OCI-LY7 (cell line): ENCODE measurements around the gene AARS1. TPM values are rescaled to one million over a fixed set of nuclear protein-coding genes. Genes with fewer than 3 reads are reported as not detected.
"Not testable (repeated sequence)": the region's sequence is repeated elsewhere in the genome, so short reads cannot be mapped to it uniquely, and the experiment has no call there.

Experiments used
- BruUV-seq: library from RNA; stranded (reverse); fragments of 400-500 nt; replicated peaks from 2 replicates; lab custom pipeline; 2021; lab: Mats Ljungman, UMichigan
- CTCF ChIA-PET: fragments of 300-600 bp; sonication (Branson Sonifier 250); formaldehyde crosslinking; loops from one replicate; lab custom pipeline; 2022; ENCODE audit warnings: antibody characterized with exemption; ENCODE audit not compliant: unreplicated experiment; lab: Charles Lee
- POLR2A ChIA-PET: fragments of 300-600 bp; sonication (Branson Sonifier 250); formaldehyde crosslinking; loops from one replicate; lab custom pipeline; 2022; ENCODE audit warnings: antibody characterized with exemption; lab: Charles Lee
- DNase-seq: peaks from one replicate; pipeline ENCODE4 v3.0.0-alpha.2; 2015; ENCODE audit warnings: low spot score
- H2AFZ ChIP-seq: fragments of 200-600 bp; sonication (generic), shearing (Covaris generic); 2 replicates; pipeline ENCODE4 v1.6.1; 2014; ENCODE audit warnings: mild to moderate bottlenecking, antibody characterized with exemption, low read length, moderate library complexity
- H3K27ac ChIP-seq: fragments of 200-600 bp; sonication (generic); 2 replicates; pipeline ENCODE4 v1.5.1; 2014; ENCODE audit warnings: mixed run types, low read depth, mild to moderate bottlenecking, moderate library complexity, low read length, inconsistent platforms; ENCODE audit not compliant: poor library complexity, severe bottlenecking
- H3K36me3 ChIP-seq: fragments of 200-600 bp; sonication (generic); 2 replicates; pipeline ENCODE4 v1.6.1; 2014; ENCODE audit warnings: mild to moderate bottlenecking, antibody characterized with exemption, low read length, moderate library complexity, mixed read lengths; ENCODE audit not compliant: insufficient read depth
- H3K4me1 ChIP-seq: fragments of 200-600 bp; sonication (generic); 2 replicates; pipeline ENCODE4 v1.5.1; 2014; ENCODE audit warnings: mild to moderate bottlenecking, low read length; ENCODE audit not compliant: insufficient read depth, poor library complexity, severe bottlenecking
- H3K4me2 ChIP-seq: fragments of 200-600 bp; sonication (generic); 2 replicates; pipeline ENCODE4 v1.6.1; 2014; ENCODE audit warnings: mild to moderate bottlenecking, low read length
- H3K4me3 ChIP-seq: fragments of 200-600 bp; sonication (generic); 2 replicates; pipeline ENCODE4 v1.5.1; 2014; ENCODE audit warnings: mild to moderate bottlenecking, low read depth, low read length; ENCODE audit not compliant: poor library complexity, severe bottlenecking
- H3K79me2 ChIP-seq: fragments of 200-600 bp; sonication (generic); 2 replicates; pipeline ENCODE4 v1.6.1; 2016; ENCODE audit warnings: low read depth, mild to moderate bottlenecking, low read length, moderate library complexity, mixed read lengths; ENCODE audit not compliant: insufficient read depth
- H3K9me2 ChIP-seq: fragments of 200-600 bp; sonication (generic); 2 replicates; pipeline ENCODE4 v1.6.1; 2016; ENCODE audit warnings: mild to moderate bottlenecking, low read length, mixed read lengths; ENCODE audit not compliant: insufficient read depth
- H3K9me3 ChIP-seq: fragments of 200-600 bp; sonication (generic); 2 replicates; pipeline ENCODE4 v1.6.1; 2014; ENCODE audit warnings: mild to moderate bottlenecking, mixed run types, low read length, mixed read lengths
- H4K20me1 ChIP-seq: fragments of 200-600 bp; sonication (generic); 2 replicates; pipeline ENCODE4 v1.6.1; 2014; ENCODE audit warnings: mild to moderate bottlenecking, antibody characterized with exemption, low read length, moderate library complexity, mixed read lengths; ENCODE audit not compliant: insufficient read depth
- intact Hi-C: fragments of 100-400 bp; cut with micrococcal nuclease; formaldehyde crosslinking; loops from one replicate; pipeline ENCODE4 v1.10.0; 2022; ENCODE audit not compliant: unreplicated experiment
- total RNA-seq, 2 experiments: library from RNA; depleted of rRNA in 1 of 2; stranded (reverse); fragments of >200 nt in 1 of 2; shearing (Covaris generic) in 1 of 2; gene quantifications; 2 replicates each; pipeline ENCODE4 v1.2.3, GENCODE V29; 2014 to 2022

AARS1 gene
- total RNA-seq, 2 experiments from 2014 or later, result 182 to 259 TPM

DNA sequence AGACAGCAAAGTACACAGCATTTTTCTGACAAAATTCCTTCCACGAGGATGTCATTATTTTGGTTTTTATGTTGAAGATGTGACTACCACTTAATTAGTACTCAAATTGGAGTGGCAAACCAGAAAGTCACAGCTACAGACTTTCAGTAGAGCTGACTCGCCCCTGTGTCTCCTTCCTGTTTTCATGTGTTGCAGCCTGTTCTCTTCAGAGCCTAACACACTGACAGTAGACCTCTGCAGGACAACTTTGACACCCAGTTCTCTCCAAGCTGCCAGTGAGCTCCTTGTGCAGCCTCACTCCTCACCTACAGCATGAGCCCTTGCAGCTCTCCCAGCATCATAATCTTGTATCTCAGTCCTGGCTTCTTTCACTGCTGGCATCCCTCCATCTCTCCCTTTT is 66.7 kb downstream of the AARS1 start:
- POLR2A ChIA-PET, BruUV-seq, CTCF ChIA-PET, H3K4me2 ChIP-seq, H3K27ac ChIP-seq, H2AFZ ChIP-seq, H3K4me3 ChIP-seq, H3K9me3 ChIP-seq, H4K20me1 ChIP-seq, H3K4me1 ChIP-seq, intact Hi-C loops, H3K79me2 ChIP-seq, DNase-seq, H3K9me2 ChIP-seq: not testable (repeated sequence)
- peaks cover 38% of the 10 kb centered on the region for H3K36me3 ChIP-seq

DNA sequence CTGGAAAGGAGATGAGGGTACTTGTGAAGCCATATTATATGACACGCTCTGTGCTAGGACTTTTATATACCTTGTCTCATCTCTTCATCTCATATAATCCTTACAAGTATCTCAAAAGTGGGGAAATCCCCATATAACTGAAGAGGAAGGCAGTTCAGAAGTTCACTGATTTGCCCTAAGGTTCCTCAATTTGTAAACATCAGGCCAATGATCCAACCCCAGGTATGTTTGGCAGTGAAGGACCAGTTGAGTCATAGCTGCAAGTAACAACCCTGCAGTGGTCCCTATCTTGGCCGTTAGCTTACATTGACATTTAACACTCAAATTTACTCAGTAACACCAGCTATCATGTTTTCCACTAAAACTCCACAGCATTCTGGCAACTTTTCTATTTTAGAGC is 70.7 kb downstream of the AARS1 start:
- intact Hi-C loops, BruUV-seq: not testable (repeated sequence)
- POLR2A ChIA-PET, result interaction anchor here (0.7 kb wide), 1 partner anchor 62 kb away, joined by 5 read pairs; no protein-coding TSS in a partner anchor

DNA sequence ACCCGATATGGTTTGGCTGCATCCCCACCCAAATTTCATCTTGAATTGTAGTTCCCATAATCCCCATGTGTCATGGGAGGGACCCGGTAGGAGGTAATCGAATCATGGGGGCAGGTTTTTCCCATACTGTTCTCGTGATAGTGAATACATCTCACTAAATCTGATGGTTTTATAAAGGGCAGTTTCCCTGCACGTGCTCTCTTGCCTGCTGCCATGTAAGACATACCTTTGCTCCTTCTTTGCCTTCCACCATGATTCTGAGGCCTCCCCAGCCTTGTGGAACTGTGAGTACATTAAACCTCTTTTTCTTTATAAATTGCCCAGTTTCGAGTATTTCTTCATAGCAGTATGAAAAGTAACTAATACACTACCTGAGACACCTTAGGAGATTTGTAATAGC is 82.9 kb downstream of the AARS1 start:
- BruUV-seq, H3K9me2 ChIP-seq, H2AFZ ChIP-seq, H3K9me3 ChIP-seq, H3K27ac ChIP-seq, H3K4me2 ChIP-seq, H4K20me1 ChIP-seq, CTCF ChIA-PET, H3K79me2 ChIP-seq, DNase-seq, H3K4me1 ChIP-seq, intact Hi-C loops, POLR2A ChIA-PET, H3K4me3 ChIP-seq: not testable (repeated sequence)
- peaks cover 21% of the 10 kb centered on the region for H3K36me3 ChIP-seq

More for the DNA sequence above, 70.7 kb downstream of the AARS1 start:
- H3K4me3 ChIP-seq, CTCF ChIA-PET, H4K20me1 ChIP-seq, DNase-seq, H2AFZ ChIP-seq, H3K9me2 ChIP-seq, H3K27ac ChIP-seq, H3K79me2 ChIP-seq, H3K4me2 ChIP-seq, H3K9me3 ChIP-seq, H3K4me1 ChIP-seq: not testable (repeated sequence)
- H3K36me3 ChIP-seq, result peaks cover 34% of the 10 kb centered on the region

GRCh38 chr16:70204668-70205405 is 84.5 kb downstream of the AARS1 start:
- H3K4me3 ChIP-seq, H3K9me3 ChIP-seq, H4K20me1 ChIP-seq, H3K27ac ChIP-seq, H3K79me2 ChIP-seq, BruUV-seq, H2AFZ ChIP-seq, intact Hi-C loops, CTCF ChIA-PET, H3K9me2 ChIP-seq, H3K4me1 ChIP-seq, H3K4me2 ChIP-seq, DNase-seq, POLR2A ChIA-PET: not testable (repeated sequence)
- H3K36me3 ChIP-seq, result peaks cover 20% of the 10 kb centered on the region

GRCh38 chr16:70204010-70204409 is 85.3 kb downstream of the AARS1 start:
- BruUV-seq, H4K20me1 ChIP-seq, H3K4me1 ChIP-seq, H2AFZ ChIP-seq, H3K79me2 ChIP-seq, H3K4me3 ChIP-seq, H3K9me2 ChIP-seq, H3K9me3 ChIP-seq, H3K4me2 ChIP-seq, DNase-seq, intact Hi-C loops, POLR2A ChIA-PET, H3K27ac ChIP-seq, CTCF ChIA-PET: not testable (repeated sequence)
- peaks cover 16% of the 10 kb centered on the region for H3K36me3 ChIP-seq

GRCh38 chr16:70203508-70203907 is 85.8 kb downstream of the AARS1 start:
- H3K9me3 ChIP-seq, CTCF ChIA-PET, H3K27ac ChIP-seq, H4K20me1 ChIP-seq, H3K79me2 ChIP-seq, POLR2A ChIA-PET, H2AFZ ChIP-seq, H3K4me2 ChIP-seq, H3K4me3 ChIP-seq, H3K9me2 ChIP-seq, intact Hi-C loops, DNase-seq, H3K4me1 ChIP-seq, BruUV-seq: not testable (repeated sequence)
- H3K36me3 ChIP-seq, result peaks cover 15% of the 10 kb centered on the region
